Inferior parietal cortex (tissue), 1 donor: Measurements from ENCODE around the gene KCNB1.
"Not testable (repeated sequence)": the region's sequence is repeated elsewhere in the genome, so short reads cannot be mapped to it uniquely, and the experiment has no call there.

Source experiments
- DNase-seq: peaks from one replicate; pipeline ENCODE4 v3.0.0-alpha.2; 2016; ENCODE audit errors: extremely low spot score

KCNB1 gene

DNA sequence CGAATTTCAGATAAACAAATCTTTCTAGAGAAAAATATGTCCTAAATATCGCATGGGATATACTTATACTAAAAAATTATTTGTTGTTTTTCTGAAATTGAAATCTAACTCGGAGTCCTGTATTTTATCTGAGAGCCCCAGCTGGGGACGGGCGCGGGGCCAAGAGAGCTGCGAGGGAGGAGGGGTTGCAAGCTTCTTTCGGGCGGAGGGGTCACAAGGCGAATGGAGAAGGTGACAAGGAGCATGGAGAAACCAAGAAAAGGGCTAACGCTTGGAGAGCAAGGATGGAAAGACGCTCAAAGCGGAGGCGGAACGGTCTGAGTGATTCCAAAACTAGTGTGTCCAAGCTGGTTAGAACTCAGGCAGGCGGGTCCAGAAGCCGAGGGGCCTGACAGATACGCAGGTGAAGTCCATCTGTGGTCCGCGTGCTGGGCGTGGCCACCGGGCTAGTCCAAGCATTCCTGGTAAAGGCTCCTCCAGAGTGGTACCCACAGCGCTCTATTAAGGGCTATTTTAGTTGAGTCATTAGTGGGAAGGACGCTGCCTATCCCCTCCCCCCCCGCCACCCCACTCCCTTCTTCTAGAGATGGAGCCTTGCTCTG lies 163.2 kb downstream of the KCNB1 start:
- DNase-seq: no peak

DNA sequence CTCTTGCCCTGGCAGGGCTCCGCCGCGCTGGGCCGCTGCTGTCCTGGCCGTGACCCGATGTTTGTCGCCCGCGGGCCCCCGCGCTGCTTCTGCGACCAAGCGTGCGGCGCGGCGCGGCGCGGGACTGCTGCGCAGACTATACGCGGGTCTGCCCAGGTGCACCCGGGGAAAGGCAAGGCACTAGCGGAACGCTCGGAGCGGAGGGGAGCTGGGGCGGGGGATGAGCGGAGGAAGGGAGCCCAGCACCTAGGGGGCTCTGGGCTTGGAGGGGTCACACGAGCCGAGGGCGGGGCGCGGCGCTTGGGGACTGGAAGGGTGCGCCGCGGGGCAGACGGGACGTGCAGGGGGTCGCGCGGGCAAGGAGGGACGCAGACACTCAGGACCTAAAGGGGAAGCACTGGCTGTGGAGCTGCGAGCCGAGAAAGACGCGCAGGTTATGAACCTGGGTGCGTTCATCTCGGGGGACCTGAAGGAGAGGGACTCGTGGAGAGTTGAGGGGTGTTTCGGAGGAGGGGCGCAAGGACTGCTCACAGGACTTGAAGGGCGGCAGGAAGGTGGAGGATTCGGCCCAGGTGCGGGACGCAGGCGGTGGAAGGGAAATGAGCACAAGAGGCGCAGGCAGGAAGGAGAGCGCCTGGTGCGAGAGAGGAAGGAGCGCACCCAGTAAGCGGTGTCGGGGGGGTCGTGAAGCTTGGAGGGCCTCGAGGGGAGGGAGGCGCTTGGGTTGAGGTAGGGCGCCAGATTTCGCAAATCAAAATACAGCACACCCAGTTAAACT lies 163.8 kb downstream of the KCNB1 start:
- no peak for DNase-seq

DNA sequence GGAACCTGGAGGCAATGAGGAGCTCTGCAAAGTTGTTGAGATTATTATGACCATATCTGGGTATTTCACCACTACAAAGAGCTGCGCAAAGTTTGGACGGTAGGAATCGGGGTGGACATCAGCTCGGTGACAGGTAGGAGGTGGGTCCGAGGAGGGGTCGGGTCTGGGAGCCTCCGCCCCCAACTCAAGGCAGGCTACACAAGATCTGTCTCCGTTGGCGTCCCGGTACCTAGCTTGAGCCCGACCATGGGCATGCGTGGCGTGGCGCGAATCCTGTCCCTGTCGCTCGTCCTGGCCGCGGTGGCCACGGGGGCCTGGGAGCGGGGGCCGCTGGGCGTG lies 164.4 kb downstream of the KCNB1 start:
- no peak for DNase-seq

GRCh38 chr20:49316704-49317103 lies 165.8 kb downstream of the KCNB1 start:
- no peak for DNase-seq

GRCh38 chr20:49315580-49315979 lies 166.9 kb downstream of the KCNB1 start:
- no peak for DNase-seq

- DNase-seq: not testable (repeated sequence)
These were observed 168.4 kb downstream of the KCNB1 start for GRCh38 chr20:49314052-49314451.
